Hepatocyte (in vitro differentiated cells): ENCODE data around the gene DIP2B. TPM values are rescaled to one million over a fixed set of nuclear protein-coding genes. Genes with fewer than 3 reads are reported as not detected.

Experiments
- DNase-seq: peaks from one replicate; pipeline ENCODE4 v3.0.0-alpha.2; 2016; ENCODE audit warnings: low spot score
- H2AFZ ChIP-seq: fragments of 200-600 bp; sonication (generic); 2 replicates; pipeline ENCODE4 v1.6.0; 2016; ENCODE audit warnings: antibody characterized with exemption, mild to moderate bottlenecking
- H3K27ac ChIP-seq: fragments of 200-600 bp; sonication (generic); 2 replicates; pipeline ENCODE4 v1.5.1; 2016; ENCODE audit warnings: mild to moderate bottlenecking
- H3K27me3 ChIP-seq: fragments of 200-600 bp; sonication (generic); 2 replicates; pipeline ENCODE4 v1.6.1; 2016
- H3K36me3 ChIP-seq: fragments of 200-600 bp; sonication (generic); replicated peaks from 2 replicates; pipeline ENCODE4 v1.5.1; 2016; ENCODE audit warnings: low read depth; ENCODE audit not compliant: insufficient read depth
- H3K4me1 ChIP-seq: fragments of 200-600 bp; sonication (generic); 2 replicates; pipeline ENCODE4 v1.5.1; 2016; ENCODE audit warnings: mild to moderate bottlenecking, moderate library complexity; ENCODE audit not compliant: insufficient read depth
- H3K4me2 ChIP-seq: fragments of 200-600 bp; sonication (generic); 2 replicates; pipeline ENCODE4 v1.6.0; 2016
- H3K4me3 ChIP-seq: fragments of 200-600 bp; sonication (generic); 2 replicates; pipeline ENCODE4 v1.5.1; 2016; ENCODE audit warnings: mild to moderate bottlenecking
- H3K79me2 ChIP-seq: fragments of 200-600 bp; sonication (generic); 2 replicates; pipeline ENCODE4 v1.6.0; 2017; ENCODE audit warnings: mild to moderate bottlenecking
- H3K9me2 ChIP-seq: fragments of 200-600 bp; sonication (generic); replicated peaks from 2 replicates; pipeline ENCODE4 v1.6.0; 2017; ENCODE audit warnings: mild to moderate bottlenecking; ENCODE audit not compliant: insufficient read depth
- H3K9me3 ChIP-seq: fragments of 200-600 bp; sonication (generic); 2 replicates; pipeline ENCODE4 v1.5.1; 2016; ENCODE audit warnings: low read depth, mild to moderate bottlenecking
- H4K20me1 ChIP-seq: fragments of 200-600 bp; sonication (generic); 2 replicates; pipeline ENCODE4 v1.6.0; 2016; ENCODE audit warnings: mild to moderate bottlenecking; ENCODE audit not compliant: insufficient read depth, poor library complexity, severe bottlenecking
- CTCF ChIP-seq: fragments of 200-600 bp; sonication (generic); IDR thresholded peaks from 2 replicates; pipeline ENCODE4 v1.5.1; 2016; ENCODE audit warnings: antibody characterized with exemption, mild to moderate bottlenecking; ENCODE audit not compliant: poor library complexity
- EZH2 ChIP-seq: fragments of 200-600 bp; sonication (generic); IDR thresholded peaks from 2 replicates; pipeline ENCODE4 v1.6.1; 2016; ENCODE audit warnings: antibody characterized with exemption, mild to moderate bottlenecking, borderline replicate concordance
- EZH2phosphoT487 ChIP-seq: fragments of 200-600 bp; sonication (generic); IDR thresholded peaks from one replicate; pipeline ENCODE4 v1.6.1; 2018; ENCODE audit warnings: antibody characterized with exemption, mild to moderate bottlenecking, low read depth, moderate library complexity; ENCODE audit not compliant: unreplicated experiment, severe bottlenecking
- WGBS: methylation state at CpG from one replicate; pipeline ENCODE4 v1.1.6; 2016; ENCODE audit warnings: low lambda C conversion rate; ENCODE audit errors: missing lambda C conversion rate; 5-methylcytosine and 5-hydroxymethylcytosine counted together
- polyA plus RNA-seq: library from polyadenylated mRNA; unstranded; fragments of >200 nt; fragmentation: Nextera tagmentation; extraction: Ambion mirVana; gene quantifications from 2 replicates; pipeline ENCODE4 v1.2.1, GENCODE V29; 2016
- total RNA-seq: library from RNA; depleted of rRNA; stranded (reverse); fragments of >200 nt; gene quantifications from 2 replicates; pipeline ENCODE4 v1.2.3, GENCODE V29; 2014

DIP2B gene
- total and polyA plus RNA-seq, 2 experiments from 2014 or later, result 10.5 to 31.8 TPM

- Histone ChIP-seq H2AFZ (no peak overlapping the region), H3K4me2 (no peak overlapping the region), H3K4me1 (no peaks in the 10 kb centered on the region), H3K4me3 (no peak overlapping the region), H3K79me2 (no peaks in the 10 kb centered on the region), H3K9me3 (no peaks in the 10 kb centered on the region), H3K36me3 (no peaks in the 10 kb centered on the region), H3K27ac (no peak overlapping the region), H3K27me3 (no peaks in the 10 kb centered on the region), H3K9me2 (no peaks in the 10 kb centered on the region), H4K20me1 (no peaks in the 10 kb centered on the region)
- DNase-seq, result peak; percentile 48
- TF ChIP-seq CTCF, result peak; percentile 60
- TF ChIP-seq EZH2, result no peak
- 74% methylated on average over 10 of the region's 10 CpGs for WGBS
These were observed 229.9 kb downstream of the DIP2B start for GRCh38 chr12:50734409-50735263.

DNA sequence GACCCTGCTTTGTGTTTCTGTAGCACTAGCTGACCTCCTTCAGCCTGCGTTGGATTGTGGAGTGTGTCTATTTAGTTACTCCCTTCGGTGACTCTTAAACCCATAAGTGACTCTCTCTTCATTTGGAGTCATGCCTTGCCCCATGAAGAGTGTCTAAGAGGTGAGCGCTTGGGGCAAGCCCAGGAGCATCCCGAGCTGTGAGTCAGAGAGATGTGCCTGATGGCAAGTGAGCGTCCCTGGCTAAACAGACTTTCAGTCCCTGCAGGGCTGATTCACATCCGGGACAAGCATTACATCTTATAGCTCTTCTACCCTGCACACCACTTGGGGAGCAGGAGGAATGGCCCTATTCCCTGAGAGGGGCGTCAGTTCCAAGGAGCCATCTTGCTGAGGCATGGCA is 234.8 kb downstream of the DIP2B start:
- Histone ChIP-seq H3K27me3 (no peaks in the 10 kb centered on the region), H3K4me3 (no peak overlapping the region), H3K9me3 (no peaks in the 10 kb centered on the region), H3K9me2 (no peaks in the 10 kb centered on the region), H4K20me1 (no peaks in the 10 kb centered on the region), H3K79me2 (no peaks in the 10 kb centered on the region), H2AFZ (no peak overlapping the region), H3K4me2 (no peak overlapping the region), H3K4me1 (no peaks in the 10 kb centered on the region), H3K27ac (no peak overlapping the region), H3K36me3 (no peaks in the 10 kb centered on the region)
- 97% methylated on average over 7 of the region's 7 CpGs for WGBS
- DNase-seq, result no peak
- TF ChIP-seq EZH2 (no peak), CTCF (no peak), EZH2phosphoT487 (no peak)

DNA sequence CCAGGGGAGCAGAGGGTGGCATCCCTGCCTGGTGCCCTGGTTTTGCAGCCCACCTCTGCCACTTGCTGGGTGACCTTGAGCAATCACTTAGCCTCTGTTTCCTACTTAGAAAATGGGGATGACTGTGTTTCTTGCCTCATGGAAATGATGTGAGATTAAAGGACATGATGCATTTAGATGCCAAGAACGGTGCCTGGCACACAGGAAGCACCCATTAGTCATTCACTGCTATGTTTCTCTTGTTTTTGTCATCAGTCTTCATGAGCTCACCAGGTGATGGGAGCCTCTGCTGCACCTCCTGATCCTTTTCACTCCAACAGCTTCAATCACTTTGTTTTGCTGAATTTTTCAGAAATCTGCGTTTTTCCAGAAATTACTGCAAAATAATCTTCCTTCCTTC is 235.5 kb downstream of the DIP2B start:
- TF ChIP-seq EZH2 (no peak), EZH2phosphoT487 (no peak), CTCF (no peak)
- no peak overlapping the region for H3K4me3 ChIP-seq
- H2AFZ ChIP-seq, result no peak overlapping the region
- no peaks in the 10 kb centered on the region for H3K27me3 ChIP-seq
- no peaks in the 10 kb centered on the region for H3K9me3 ChIP-seq
- no peaks in the 10 kb centered on the region for H3K36me3 ChIP-seq
- no peaks in the 10 kb centered on the region for H3K9me2 ChIP-seq
- H3K27ac ChIP-seq, result no peak overlapping the region
- H3K4me1 ChIP-seq, result no peaks in the 10 kb centered on the region
- H3K4me2 ChIP-seq, result no peak overlapping the region
- WGBS, result 91% methylated on average over 2 of the region's 2 CpGs
- no peak for DNase-seq
- H3K79me2 ChIP-seq, result no peaks in the 10 kb centered on the region
- H4K20me1 ChIP-seq, result no peaks in the 10 kb centered on the region
